Hepatocyte (in vitro differentiated cells): ENCODE data around the gene DPYD. TPM values are rescaled to one million over a fixed set of nuclear protein-coding genes. Genes with fewer than 3 reads are reported as not detected.

Experiments
- DNase-seq: peaks from one replicate; pipeline ENCODE4 v3.0.0-alpha.2; 2016; ENCODE audit warnings: low spot score
- H2AFZ ChIP-seq: fragments of 200-600 bp; sonication (generic); 2 replicates; pipeline ENCODE4 v1.6.0; 2016; ENCODE audit warnings: antibody characterized with exemption, mild to moderate bottlenecking
- H3K27ac ChIP-seq: fragments of 200-600 bp; sonication (generic); 2 replicates; pipeline ENCODE4 v1.5.1; 2016; ENCODE audit warnings: mild to moderate bottlenecking
- H3K27me3 ChIP-seq: fragments of 200-600 bp; sonication (generic); 2 replicates; pipeline ENCODE4 v1.6.1; 2016
- H3K36me3 ChIP-seq: fragments of 200-600 bp; sonication (generic); replicated peaks from 2 replicates; pipeline ENCODE4 v1.5.1; 2016; ENCODE audit warnings: low read depth; ENCODE audit not compliant: insufficient read depth
- H3K4me1 ChIP-seq: fragments of 200-600 bp; sonication (generic); 2 replicates; pipeline ENCODE4 v1.5.1; 2016; ENCODE audit warnings: mild to moderate bottlenecking, moderate library complexity; ENCODE audit not compliant: insufficient read depth
- H3K4me2 ChIP-seq: fragments of 200-600 bp; sonication (generic); 2 replicates; pipeline ENCODE4 v1.6.0; 2016
- H3K4me3 ChIP-seq: fragments of 200-600 bp; sonication (generic); 2 replicates; pipeline ENCODE4 v1.5.1; 2016; ENCODE audit warnings: mild to moderate bottlenecking
- H3K79me2 ChIP-seq: fragments of 200-600 bp; sonication (generic); 2 replicates; pipeline ENCODE4 v1.6.0; 2017; ENCODE audit warnings: mild to moderate bottlenecking
- H3K9me2 ChIP-seq: fragments of 200-600 bp; sonication (generic); replicated peaks from 2 replicates; pipeline ENCODE4 v1.6.0; 2017; ENCODE audit warnings: mild to moderate bottlenecking; ENCODE audit not compliant: insufficient read depth
- H3K9me3 ChIP-seq: fragments of 200-600 bp; sonication (generic); 2 replicates; pipeline ENCODE4 v1.5.1; 2016; ENCODE audit warnings: low read depth, mild to moderate bottlenecking
- H4K20me1 ChIP-seq: fragments of 200-600 bp; sonication (generic); 2 replicates; pipeline ENCODE4 v1.6.0; 2016; ENCODE audit warnings: mild to moderate bottlenecking; ENCODE audit not compliant: insufficient read depth, poor library complexity, severe bottlenecking
- EZH2 ChIP-seq: fragments of 200-600 bp; sonication (generic); IDR thresholded peaks from 2 replicates; pipeline ENCODE4 v1.6.1; 2016; ENCODE audit warnings: antibody characterized with exemption, mild to moderate bottlenecking, borderline replicate concordance
- EZH2phosphoT487 ChIP-seq: fragments of 200-600 bp; sonication (generic); IDR thresholded peaks from one replicate; pipeline ENCODE4 v1.6.1; 2018; ENCODE audit warnings: antibody characterized with exemption, mild to moderate bottlenecking, low read depth, moderate library complexity; ENCODE audit not compliant: unreplicated experiment, severe bottlenecking
- WGBS: methylation state at CpG from one replicate; pipeline ENCODE4 v1.1.6; 2016; ENCODE audit warnings: low lambda C conversion rate; ENCODE audit errors: missing lambda C conversion rate; 5-methylcytosine and 5-hydroxymethylcytosine counted together
- polyA plus RNA-seq: library from polyadenylated mRNA; unstranded; fragments of >200 nt; fragmentation: Nextera tagmentation; extraction: Ambion mirVana; gene quantifications from 2 replicates; pipeline ENCODE4 v1.2.1, GENCODE V29; 2016
- total RNA-seq: library from RNA; depleted of rRNA; stranded (reverse); fragments of >200 nt; gene quantifications from 2 replicates; pipeline ENCODE4 v1.2.3, GENCODE V29; 2014
- TF ChIP-seq, protein P1 (sequence below): fragments of 200-600 bp; sonication (generic); IDR thresholded peaks from 2 replicates; pipeline ENCODE4 v1.5.1; 2016; ENCODE audit warnings: antibody characterized with exemption, mild to moderate bottlenecking; ENCODE audit not compliant: poor library complexity

The DPYD gene
- total and polyA plus RNA-seq, 2 experiments from 2014 or later = 7.5 to 21.8 TPM

DNA sequence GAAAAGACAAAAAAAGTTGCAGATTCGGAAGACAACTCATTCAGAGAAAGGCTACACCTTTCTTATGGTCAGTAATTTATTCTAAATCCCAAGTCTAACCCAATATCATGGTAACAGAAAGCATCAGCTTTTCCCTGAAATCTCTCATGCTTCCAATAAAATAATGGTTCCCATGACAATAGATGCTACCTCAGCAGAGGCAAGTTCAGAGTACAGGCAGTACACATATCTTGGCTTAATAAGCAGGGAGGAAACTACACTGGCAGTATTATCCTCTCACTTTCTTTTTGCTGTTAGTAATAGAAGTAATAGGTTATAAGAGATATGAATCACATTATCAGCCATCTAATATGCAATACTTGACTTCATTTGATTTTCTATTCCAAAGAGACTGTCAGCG lies 137.1 kb downstream of the DPYD start:
- DNase-seq = no peak
- H3K9me2 ChIP-seq = no peaks in the 10 kb centered on the region
- TF ChIP-seq, protein P1, sequence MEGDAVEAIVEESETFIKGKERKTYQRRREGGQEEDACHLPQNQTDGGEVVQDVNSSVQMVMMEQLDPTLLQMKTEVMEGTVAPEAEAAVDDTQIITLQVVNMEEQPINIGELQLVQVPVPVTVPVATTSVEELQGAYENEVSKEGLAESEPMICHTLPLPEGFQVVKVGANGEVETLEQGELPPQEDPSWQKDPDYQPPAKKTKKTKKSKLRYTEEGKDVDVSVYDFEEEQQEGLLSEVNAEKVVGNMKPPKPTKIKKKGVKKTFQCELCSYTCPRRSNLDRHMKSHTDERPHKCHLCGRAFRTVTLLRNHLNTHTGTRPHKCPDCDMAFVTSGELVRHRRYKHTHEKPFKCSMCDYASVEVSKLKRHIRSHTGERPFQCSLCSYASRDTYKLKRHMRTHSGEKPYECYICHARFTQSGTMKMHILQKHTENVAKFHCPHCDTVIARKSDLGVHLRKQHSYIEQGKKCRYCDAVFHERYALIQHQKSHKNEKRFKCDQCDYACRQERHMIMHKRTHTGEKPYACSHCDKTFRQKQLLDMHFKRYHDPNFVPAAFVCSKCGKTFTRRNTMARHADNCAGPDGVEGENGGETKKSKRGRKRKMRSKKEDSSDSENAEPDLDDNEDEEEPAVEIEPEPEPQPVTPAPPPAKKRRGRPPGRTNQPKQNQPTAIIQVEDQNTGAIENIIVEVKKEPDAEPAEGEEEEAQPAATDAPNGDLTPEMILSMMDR = no peak
- TF ChIP-seq EZH2phosphoT487 = no peak
- no peak for TF ChIP-seq EZH2
- H3K27ac ChIP-seq = no peak overlapping the region
- no peaks in the 10 kb centered on the region for H4K20me1 ChIP-seq
- no peaks in the 10 kb centered on the region for H3K36me3 ChIP-seq
- H2AFZ ChIP-seq = no peak overlapping the region
- H3K4me1 ChIP-seq = no peaks in the 10 kb centered on the region
- no peaks in the 10 kb centered on the region for H3K27me3 ChIP-seq
- no peak overlapping the region for H3K4me2 ChIP-seq
- WGBS = 95% methylated on average over 2 of the region's 2 CpGs
- H3K79me2 ChIP-seq = no peaks in the 10 kb centered on the region
- H3K9me3 ChIP-seq = no peaks in the 10 kb centered on the region
- H3K4me3 ChIP-seq = no peak overlapping the region

DNA sequence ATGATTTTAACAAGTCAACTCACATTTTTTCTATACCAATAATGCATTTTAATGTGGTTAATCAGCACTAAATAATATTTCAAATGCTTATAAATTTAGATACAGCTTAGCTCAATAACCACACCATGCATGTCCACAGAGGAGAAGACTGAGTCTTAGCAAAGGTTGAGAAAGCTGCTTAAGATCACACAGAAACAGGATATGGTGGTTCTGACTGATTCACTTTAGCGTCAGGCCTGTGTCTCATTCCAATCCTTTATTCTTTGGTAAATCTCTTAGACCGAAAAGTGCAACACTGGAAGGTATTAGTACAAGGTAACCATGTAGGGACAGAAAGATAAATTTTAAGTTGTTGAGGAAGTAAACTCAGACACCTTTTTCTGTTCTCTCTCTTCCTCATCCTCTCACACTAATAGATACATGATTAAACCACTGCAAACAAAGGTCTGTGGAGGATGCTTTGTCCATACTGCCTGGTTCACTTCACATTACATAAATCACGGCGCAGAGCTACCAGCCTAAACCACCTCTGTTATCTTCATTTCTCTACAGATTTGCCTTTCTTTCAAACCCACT lies 139.0 kb downstream of the DPYD start:
- no peak overlapping the region for H3K4me3 ChIP-seq
- H3K4me1 ChIP-seq = no peaks in the 10 kb centered on the region
- TF ChIP-seq, protein P1 = no peak
- TF ChIP-seq EZH2phosphoT487 (no peak), EZH2 (no peak)
- DNase-seq = no peak
- no peaks in the 10 kb centered on the region for H3K27me3 ChIP-seq
- H3K27ac ChIP-seq = no peak overlapping the region
- no peaks in the 10 kb centered on the region for H3K36me3 ChIP-seq
- H3K9me2 ChIP-seq = no peaks in the 10 kb centered on the region
- no peaks in the 10 kb centered on the region for H4K20me1 ChIP-seq
- H3K9me3 ChIP-seq = no peaks in the 10 kb centered on the region
- no peak overlapping the region for H3K4me2 ChIP-seq
- WGBS = 95% methylated on average over 4 of the region's 4 CpGs
- H2AFZ ChIP-seq = no peak overlapping the region
- no peaks in the 10 kb centered on the region for H3K79me2 ChIP-seq

DNA sequence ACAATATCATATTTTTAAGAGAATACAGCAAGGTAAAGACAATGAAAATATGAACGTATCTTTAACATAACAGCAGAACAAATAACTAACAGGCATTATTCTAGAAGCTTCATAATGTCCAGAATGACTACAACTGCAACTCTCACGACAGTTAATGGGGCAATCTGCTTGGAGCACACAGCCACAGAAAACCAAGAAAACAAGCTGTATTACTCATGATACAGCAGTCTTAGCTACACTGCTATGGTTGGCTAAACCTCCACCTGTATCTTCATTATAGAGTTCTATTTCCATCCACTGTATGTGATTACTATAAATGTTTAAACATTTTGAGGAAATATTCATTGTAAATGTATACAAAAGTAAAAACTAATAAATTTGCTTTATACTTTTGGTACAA lies 139.9 kb downstream of the DPYD start:
- H3K4me2 ChIP-seq = no peak overlapping the region
- no peak overlapping the region for H2AFZ ChIP-seq
- no peaks in the 10 kb centered on the region for H3K9me2 ChIP-seq
- H4K20me1 ChIP-seq = no peaks in the 10 kb centered on the region
- H3K36me3 ChIP-seq = no peaks in the 10 kb centered on the region
- H3K4me3 ChIP-seq = no peak overlapping the region
- H3K27me3 ChIP-seq = no peaks in the 10 kb centered on the region
- TF ChIP-seq EZH2 = no peak
- TF ChIP-seq EZH2phosphoT487 = no peak
- TF ChIP-seq, protein P1 = no peak
- H3K79me2 ChIP-seq = no peaks in the 10 kb centered on the region
- no peak for DNase-seq
- 72% methylated on average over 2 of the region's 2 CpGs for WGBS
- no peaks in the 10 kb centered on the region for H3K4me1 ChIP-seq
- no peak overlapping the region for H3K27ac ChIP-seq
- no peaks in the 10 kb centered on the region for H3K9me3 ChIP-seq

DNA sequence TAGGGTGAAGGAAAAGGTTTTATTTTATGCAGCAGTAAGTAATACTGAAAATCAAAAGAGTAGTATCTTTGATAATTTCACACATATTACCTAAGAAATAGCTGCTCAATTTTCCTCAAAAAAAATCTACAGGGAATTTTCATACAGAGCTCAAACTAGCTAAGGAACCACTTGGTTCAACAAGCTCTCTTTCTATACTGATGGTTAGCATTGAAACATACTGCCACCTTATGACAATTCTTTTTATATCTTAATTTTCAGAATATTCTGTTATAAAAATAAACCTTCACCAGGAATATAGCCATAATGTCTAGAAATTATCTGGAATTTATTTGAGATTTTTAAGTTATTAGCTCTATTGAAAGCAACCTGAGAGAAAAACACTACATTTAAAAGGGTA lies 142.1 kb downstream of the DPYD start:
- Histone ChIP-seq H3K9me2 (no peaks in the 10 kb centered on the region), H3K27me3 (no peaks in the 10 kb centered on the region), H3K4me2 (no peak overlapping the region), H3K4me1 (no peaks in the 10 kb centered on the region), H3K79me2 (no peaks in the 10 kb centered on the region), H3K9me3 (no peaks in the 10 kb centered on the region), H3K27ac (no peak overlapping the region), H3K4me3 (no peak overlapping the region), H4K20me1 (no peaks in the 10 kb centered on the region), H3K36me3 (no peaks in the 10 kb centered on the region), H2AFZ (no peak overlapping the region)
- no peak for DNase-seq
- no peak for TF ChIP-seq EZH2phosphoT487
- no peak for TF ChIP-seq EZH2
- TF ChIP-seq, protein P1 = no peak
